NCI-H128 (cell line): ENCODE data around the gene EFCAB11.

ENCODE experiments used
- DNase-seq: peaks from one replicate; lab custom pipeline; 2025; ENCODE audit not compliant: unreplicated experiment; lab: John Stamatoyannopoulos, UW

EFCAB11 gene

DNA sequence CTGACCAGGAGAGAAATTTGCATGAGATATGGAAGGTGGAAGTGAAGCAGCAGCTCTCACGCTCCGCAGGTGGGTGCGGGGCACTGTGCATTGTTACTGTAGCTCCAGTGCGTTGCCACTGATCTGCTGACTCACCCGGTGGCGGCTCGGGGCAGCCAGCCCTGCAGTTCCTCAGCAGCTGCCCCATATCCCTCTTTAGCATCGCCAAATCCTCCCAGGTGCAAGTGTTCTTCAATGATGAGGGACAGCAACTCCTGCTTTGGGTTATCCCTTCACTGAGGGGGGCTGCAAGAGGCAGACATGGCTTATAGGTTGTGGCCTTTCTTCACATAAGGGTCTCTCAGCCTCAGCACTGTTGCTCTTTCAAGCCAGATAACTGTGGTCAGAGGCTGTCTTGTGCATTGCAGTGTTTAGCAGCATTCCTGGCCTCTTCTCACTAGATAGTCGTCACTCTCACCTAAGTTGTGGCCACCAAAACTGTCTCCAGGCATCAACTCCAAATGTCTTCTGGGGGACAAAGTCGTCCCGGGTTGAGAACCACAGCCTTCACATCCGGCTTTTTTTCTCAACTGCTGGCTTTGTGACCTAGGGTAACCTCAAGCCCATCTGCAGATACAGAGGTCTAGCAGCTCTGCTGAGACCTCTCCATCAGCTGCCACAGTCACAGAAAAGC lies 180.8 kb downstream of the EFCAB11 start:
- DNase-seq = no peak

DNA sequence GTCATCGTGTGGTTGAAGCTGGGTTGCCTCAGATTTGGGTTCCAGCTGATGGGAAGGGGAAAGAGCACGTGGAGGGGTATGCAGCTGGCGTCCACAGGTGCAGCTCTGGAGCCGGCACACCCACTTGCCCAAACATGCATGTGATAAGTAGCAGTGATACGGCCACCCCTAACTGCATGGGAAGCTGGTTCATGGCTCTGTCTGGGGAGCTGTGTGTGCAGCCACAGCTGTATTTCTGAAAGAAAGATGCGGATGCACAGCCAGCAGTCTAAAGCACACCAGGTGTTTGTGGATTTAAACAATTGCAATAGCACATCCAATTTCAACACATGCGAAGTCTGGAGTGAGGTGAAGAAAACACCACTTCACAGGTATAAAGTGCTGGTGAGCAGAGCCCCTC lies 181.4 kb downstream of the EFCAB11 start:
- no peak for DNase-seq

DNA sequence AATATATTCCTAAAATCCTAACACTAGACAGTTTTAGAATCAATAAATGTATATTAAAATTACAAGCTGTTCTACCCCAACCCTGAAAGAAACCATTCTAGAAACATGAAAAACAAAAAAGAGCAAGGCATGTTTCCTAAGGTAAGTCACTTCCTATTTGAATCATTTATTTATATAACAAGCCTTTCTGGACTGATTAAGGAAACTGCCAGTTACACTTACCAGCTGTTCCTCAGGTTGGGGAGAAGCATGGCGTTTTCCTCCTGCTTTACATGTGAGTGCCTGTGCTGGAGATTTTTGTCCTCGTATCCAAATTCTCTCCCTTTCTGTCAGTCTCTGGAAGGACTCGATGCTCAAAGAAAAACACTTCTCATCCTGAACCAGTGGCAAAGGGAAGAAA lies 183.3 kb downstream of the EFCAB11 start:
- no peak for DNase-seq

DNA sequence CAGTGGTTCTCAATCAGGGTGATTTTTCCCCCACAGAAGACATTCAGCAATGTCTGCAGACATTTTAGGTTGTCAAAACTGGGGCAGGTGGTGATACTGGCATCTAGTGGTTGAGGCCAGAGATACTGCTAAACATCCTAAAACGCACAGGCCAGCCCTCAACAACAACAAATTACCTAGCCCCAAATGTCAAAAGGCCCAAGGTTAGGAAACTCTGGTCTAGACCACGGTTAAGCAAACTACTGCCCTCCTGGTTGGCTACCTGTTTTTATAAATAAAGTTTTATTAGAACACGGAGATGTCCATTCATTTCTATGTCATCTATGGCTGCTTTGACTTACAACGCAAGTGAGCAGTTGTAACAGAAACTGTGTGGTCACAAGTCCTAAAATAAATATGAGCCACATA lies 186.7 kb downstream of the EFCAB11 start:
- DNase-seq = no peak

DNA sequence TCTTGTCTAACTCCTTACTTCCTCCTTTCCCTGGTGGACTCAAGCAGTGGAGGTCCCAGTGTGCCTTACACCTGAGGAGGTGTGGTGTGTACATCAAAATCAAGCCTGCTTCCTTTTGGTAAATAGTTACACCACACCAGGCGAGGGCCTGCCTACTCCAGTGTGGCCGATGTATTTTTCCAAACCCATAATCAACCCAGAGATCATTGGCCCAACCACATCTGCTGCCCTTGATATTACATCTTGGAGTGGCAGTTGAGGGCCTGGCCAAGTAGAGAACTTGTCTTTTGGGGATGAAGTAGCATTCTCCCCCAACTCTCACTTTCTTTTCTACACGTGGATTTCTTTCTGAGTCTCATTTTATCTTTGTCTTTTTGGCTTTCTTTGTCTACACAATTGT lies 187.4 kb downstream of the EFCAB11 start:
- no peak for DNase-seq

DNA sequence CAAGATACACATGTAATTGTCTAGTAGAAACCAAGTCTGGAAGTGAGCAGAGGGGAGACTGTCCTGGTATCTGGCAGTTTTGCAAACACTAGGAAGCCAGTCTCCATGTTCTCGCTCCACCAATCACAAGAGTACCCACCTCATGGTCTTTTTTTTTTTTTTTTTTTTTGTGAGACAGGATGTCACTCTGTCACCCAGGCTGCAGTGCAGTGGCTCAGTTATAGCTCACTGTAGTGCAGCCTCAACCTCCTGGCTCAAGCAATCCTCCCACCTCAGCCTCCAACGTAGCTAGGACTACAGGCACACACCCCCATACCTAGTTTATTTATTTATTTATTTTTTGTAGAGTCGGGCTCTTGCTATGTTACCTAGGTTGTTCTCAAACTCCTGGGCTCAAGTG lies 189.2 kb downstream of the EFCAB11 start:
- DNase-seq = no peak

DNA sequence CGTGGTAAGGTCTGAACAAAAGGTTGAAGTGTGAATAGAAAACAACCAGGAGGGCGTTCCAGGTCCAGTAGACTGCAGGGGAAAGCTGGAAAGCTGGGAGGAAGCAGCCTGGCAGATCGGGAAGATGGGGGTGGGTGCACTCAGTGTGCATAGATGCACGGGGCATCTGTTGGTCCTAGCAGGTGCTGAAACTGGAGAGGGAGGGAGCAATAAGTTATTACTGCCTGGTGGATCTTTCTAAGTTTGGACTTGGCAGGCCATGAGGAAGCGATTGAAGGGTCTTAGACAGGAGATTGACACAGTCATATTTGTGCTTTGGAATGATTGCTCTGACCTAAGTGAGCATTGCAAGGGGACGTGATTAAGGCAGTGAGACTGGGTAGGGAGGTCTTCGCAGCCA lies 194.4 kb downstream of the EFCAB11 start:
- no peak for DNase-seq

DNA sequence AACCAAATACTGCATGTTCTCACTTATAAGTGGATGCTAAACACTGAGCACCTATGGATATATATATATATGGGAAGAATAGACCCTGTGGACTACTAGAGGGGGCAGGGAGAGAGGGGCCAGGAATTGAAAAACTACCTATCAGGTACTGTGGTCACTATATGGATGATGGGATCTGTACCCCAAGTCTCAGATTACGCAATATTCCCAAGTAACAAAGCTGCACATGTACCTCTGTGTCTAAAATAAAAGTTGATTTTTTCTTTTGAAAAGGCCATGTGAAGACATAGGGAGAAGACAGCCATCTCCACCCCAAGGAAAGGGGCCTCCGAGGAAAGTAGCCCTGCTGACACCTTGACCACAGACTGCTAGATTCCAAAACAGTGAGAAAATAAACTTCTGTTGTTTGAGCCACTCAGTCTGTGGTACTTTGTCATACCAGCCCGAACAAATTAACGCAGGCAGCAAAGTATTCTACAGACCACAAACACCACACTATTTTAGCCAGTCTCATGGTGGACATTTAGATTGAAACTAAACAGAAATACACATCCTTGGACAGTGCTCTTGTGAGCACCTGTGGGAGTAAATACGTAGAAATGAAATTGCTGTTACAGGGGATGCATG lies 197.1 kb downstream of the EFCAB11 start:
- no peak for DNase-seq

DNA sequence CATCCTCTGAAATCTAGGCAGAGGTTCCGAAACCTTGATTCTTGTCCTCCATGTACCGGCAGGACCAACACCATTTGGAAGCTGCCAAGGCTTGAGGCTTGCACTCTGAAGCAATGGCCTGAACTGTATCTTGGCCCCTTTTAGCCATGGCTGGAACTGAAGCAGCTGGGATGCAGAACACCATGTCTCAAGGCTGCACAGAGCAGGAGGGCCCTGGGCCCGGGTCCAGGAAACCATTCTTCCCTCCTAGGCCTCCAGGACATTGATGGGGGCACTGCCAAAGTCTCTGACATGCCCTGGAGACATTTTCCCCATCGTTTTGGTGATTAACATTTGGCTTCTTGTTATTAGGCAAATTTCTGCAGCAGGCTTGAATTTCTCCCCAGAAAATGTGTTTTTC lies 198.7 kb downstream of the EFCAB11 start:
- DNase-seq = no peak

DNA sequence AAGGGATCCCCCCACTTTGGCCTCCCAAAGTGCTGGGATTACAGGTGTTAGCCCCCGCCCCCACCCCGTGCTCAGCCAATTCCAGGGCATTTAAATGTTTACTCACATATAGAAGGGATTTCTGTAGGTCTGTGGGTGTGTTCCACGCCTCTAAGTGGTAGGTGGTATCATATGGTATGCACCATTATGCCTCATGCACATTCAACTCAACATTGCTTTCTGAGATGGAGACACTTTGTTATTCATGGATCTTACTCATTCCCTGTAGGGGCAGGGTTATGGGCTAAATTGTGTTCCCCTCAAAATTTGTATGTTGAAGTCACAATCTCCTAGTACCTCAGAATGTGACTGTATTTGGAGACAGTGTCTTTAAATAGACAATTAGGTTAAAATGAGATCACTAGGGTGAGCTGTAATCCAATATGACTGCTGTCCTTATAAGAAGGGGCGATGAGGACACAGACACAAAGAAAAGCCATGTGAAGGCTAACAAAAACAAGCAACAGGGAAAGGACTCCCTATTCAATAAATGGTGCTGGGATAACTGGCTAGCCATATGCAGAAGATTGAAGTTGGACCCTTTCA lies 200.6 kb downstream of the EFCAB11 start:
- no peak for DNase-seq

DNA sequence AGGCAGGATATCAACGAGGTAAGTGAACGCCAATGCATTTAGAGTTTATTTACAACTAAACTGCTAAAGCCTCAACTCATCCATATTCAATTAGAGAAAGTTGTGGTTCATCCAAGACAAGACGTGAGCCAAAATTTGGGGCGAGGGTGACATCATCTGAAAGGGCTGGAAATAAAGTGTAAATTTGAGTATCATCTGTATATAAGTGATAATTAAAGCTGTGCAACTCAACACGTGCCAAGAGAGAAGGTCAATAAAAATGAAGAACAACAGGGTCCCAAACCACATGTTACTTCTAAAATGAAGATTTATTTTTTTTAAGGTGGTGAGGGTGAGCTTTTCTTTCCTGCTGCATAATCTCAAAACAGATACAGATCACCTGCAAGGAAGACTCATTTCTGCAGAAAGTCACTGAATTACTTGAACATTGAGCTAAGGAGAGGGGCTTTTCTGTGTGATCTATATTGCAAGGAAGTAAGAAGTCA lies 203.6 kb downstream of the EFCAB11 start:
- no peak for DNase-seq

DNA sequence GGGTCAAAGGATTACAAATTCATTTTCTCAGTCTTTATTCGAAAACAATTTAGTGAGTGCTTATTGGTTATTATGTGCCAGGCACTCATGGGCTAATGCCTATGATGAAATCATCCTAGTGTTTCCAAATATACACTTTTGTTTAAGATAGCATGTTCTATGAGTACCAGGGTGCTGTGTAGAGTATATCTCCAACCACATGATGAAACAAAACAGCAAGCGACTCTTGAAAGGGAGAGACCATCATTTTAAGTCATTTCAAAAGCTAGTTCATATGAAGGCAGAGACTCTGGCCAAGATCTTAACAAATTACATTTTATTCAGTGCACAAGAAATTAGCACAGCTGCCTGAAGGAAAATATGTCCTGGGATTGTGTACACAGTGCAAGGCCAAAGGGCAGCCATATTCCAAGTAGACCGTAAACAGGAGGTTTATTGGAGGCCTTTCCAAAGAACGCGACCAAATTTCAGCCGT lies 204.2 kb downstream of the EFCAB11 start:
- DNase-seq = no peak

DNA sequence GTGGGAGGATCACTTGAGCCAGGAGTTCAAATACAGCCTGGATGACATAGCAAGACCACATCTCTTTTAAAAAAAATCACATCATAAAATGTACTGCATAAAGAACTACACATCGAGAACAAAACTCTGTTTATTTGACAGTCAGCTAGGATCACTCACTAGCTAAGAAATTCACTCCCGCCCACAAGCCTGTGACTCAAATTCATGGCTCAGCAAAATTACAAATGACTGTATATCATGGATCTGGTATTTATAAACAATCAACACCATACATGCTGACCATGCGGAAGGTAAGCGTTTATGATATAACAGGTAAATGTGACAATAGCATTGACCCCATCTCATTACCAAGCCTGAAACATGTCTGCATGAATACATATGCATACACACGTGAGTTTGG lies 206.5 kb downstream of the EFCAB11 start:
- no peak for DNase-seq

DNA sequence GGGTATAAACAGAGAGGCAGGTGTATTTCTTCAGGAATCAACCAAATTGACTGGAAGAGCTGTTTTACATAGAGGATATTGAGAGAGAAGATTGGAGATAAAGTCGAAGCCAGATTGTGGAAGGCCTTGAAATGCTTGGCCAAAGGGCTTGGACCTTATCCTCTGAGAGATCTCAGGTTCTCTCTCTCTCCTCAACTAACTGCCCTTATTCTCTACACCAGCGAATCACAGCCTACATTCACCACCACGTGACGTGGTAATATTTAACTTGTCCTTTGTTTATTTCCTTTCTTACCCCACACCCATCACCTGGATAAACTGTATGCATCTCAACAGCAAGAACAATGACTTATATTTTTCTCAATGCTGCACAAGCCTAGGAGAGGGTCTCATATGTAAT lies 207.4 kb downstream of the EFCAB11 start:
- no peak for DNase-seq

DNA sequence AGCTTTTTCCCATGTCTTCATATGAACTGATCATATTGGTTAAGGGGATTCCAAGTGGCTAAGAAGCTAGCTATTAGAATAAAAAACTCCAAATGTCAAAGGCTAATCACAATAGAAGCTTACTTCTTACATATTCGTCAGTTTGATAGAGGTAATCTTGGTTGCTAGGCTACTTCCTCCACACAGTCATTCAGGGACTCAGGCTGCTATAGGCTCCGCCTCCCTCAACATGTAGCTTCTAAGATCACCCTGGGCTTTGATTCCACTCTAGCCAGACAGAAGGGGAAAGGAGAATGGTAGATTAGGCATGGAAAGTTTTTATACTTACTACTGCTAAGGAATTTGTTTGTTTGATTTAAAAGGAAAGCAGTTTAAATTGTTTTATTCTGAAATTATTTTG lies 207.9 kb downstream of the EFCAB11 start:
- DNase-seq = no peak

DNA sequence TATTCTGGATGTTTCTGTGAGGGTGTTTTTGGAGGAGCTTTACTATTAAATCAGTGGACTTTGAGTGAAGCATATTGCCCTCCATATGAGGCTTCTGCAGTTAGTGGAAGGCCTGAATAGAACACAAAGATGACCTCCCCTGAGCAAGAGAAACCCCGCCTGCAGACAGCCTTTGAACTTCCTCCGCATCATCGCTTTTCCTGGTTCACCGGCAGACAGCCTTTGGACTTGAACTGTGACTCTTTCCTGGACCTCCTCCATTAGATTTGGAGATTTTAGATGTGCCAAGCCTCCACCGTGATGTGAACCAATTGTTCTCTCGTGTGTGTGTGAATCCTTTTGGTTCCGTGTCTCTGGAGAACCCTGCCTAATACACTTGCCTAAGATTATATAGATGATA lies 208.4 kb downstream of the EFCAB11 start:
- DNase-seq = no peak
